KMS-11 (cell line): ENCODE results near the gene CNOT2.

ENCODE experiments used
- H2AFZ ChIP-seq: fragments of 200-600 bp; sonication (generic); 2 replicates; pipeline ENCODE4 v1.6.1; 2016; ENCODE audit warnings: antibody characterized with exemption, mixed run types, low read depth
- H3K27ac ChIP-seq: fragments of 200-600 bp; sonication (generic); 2 replicates; pipeline ENCODE4 v1.6.1; 2016; ENCODE audit warnings: mild to moderate bottlenecking, mixed run types
- H3K27me3 ChIP-seq: fragments of 200-600 bp; sonication (generic); 2 replicates; pipeline ENCODE4 v1.6.1; 2017; ENCODE audit warnings: mild to moderate bottlenecking, low read depth, mixed run types, moderate library complexity; ENCODE audit not compliant: insufficient read depth
- H3K36me3 ChIP-seq: fragments of 200-600 bp; sonication (generic); 2 replicates; pipeline ENCODE4 v1.6.1; 2017; ENCODE audit warnings: mild to moderate bottlenecking, mixed run types; ENCODE audit not compliant: insufficient read depth
- H3K4me1 ChIP-seq: fragments of 200-600 bp; sonication (generic); 2 replicates; pipeline ENCODE4 v1.6.1; 2016; ENCODE audit warnings: mild to moderate bottlenecking, low read depth, mixed run types; ENCODE audit not compliant: poor library complexity, severe bottlenecking
- H3K4me2 ChIP-seq: fragments of 200-600 bp; sonication (generic); 2 replicates; pipeline ENCODE4 v1.7.0; 2016; ENCODE audit warnings: mild to moderate bottlenecking, mixed run types
- H3K4me3 ChIP-seq: fragments of 200-600 bp; sonication (generic); IDR thresholded peaks from 2 replicates; pipeline ENCODE4 v1.6.1; 2017; ENCODE audit warnings: low read depth, low read length, mixed read lengths; ENCODE audit not compliant: insufficient read depth
- H3K79me2 ChIP-seq: fragments of 200-600 bp; sonication (generic); 2 replicates; pipeline ENCODE4 v1.6.1; 2016; ENCODE audit warnings: low read depth, mixed run types; ENCODE audit not compliant: insufficient read depth
- H3K9ac ChIP-seq: fragments of 200-600 bp; sonication (generic); 2 replicates; pipeline ENCODE4 v1.6.1; 2016; ENCODE audit warnings: mild to moderate bottlenecking, mixed run types
- H4K20me1 ChIP-seq: fragments of 200-600 bp; sonication (generic); 2 replicates; pipeline ENCODE4 v1.6.1; 2016; ENCODE audit warnings: mild to moderate bottlenecking, mixed run types; ENCODE audit not compliant: insufficient read depth
- TF ChIP-seq, protein P1 (sequence below): fragments of 200-600 bp; sonication (generic); conservative IDR thresholded peaks from 2 replicates; pipeline ENCODE4 v1.6.1; 2017; ENCODE audit warnings: low read depth, mild to moderate bottlenecking, antibody characterized with exemption, low read length, moderate library complexity, mixed read lengths

Gene CNOT2, protein sequence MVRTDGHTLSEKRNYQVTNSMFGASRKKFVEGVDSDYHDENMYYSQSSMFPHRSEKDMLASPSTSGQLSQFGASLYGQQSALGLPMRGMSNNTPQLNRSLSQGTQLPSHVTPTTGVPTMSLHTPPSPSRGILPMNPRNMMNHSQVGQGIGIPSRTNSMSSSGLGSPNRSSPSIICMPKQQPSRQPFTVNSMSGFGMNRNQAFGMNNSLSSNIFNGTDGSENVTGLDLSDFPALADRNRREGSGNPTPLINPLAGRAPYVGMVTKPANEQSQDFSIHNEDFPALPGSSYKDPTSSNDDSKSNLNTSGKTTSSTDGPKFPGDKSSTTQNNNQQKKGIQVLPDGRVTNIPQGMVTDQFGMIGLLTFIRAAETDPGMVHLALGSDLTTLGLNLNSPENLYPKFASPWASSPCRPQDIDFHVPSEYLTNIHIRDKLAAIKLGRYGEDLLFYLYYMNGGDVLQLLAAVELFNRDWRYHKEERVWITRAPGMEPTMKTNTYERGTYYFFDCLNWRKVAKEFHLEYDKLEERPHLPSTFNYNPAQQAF

DNA sequence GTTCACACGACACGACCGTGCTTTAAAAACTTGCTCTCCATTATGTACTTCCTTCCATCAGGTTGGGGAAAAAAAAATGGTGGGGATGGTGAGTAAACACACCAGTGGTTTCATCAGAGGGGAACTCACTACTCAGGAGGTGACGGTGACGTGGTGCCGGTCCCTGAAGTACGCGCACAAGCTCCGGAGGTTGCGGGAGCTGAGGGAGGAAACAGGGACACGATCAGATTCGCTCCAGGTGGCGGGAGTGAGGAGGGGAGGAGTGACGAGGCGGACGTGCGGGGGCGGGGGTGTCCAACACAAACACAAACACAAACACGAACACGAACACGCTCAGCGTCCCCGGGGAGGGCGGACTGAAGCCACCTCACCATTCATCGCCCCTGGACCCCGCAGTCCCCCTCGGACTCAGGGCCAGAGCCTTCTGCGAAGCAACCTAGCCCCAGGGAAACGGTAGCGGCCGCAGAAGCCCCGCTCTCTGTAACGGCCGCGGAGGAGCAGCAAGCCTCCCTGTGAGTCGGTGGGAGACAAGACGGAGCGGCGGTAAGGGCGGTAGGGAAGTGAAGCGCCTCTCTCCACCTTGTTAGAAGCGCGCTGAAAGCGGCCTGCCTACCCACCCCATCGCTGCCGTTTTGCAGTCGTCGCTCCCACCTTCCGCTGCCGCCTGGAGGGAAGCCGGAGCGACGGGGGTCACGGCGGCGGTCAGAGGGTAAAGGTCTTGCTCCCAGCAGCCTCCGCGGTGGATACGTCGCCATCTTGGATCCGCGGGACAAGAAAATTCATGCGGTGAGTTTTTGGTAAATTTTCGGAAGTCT lies at the start of gene CNOT2:
TSS of gene CNOT2 (plus strand) at position 739 of the 815 bp plus-strand sequence. CDS start 34,794 bp downstream, outside the sequence.
- Histone ChIP-seq H3K79me2 (peaks cover 66% of the 10 kb centered on the region), H3K4me3 (peak within 1 kb of the TSS; percentile 63), H3K4me1 (peaks cover 49% of the 10 kb centered on the region), H3K9ac (peak within 1 kb of the TSS; percentile 94), H4K20me1 (peaks cover 5% of the 10 kb centered on the region; the same call in 1 of the 2 replicates), H3K4me2 (peak within 1 kb of the TSS; percentile 98), H3K27ac (peak within 1 kb of the TSS; percentile 95), H2AFZ (peak within 1 kb of the TSS; percentile 88), H3K27me3 (no peaks in the 10 kb centered on the region), H3K36me3 (no peaks in the 10 kb centered on the region)
- TF ChIP-seq, protein P1, sequence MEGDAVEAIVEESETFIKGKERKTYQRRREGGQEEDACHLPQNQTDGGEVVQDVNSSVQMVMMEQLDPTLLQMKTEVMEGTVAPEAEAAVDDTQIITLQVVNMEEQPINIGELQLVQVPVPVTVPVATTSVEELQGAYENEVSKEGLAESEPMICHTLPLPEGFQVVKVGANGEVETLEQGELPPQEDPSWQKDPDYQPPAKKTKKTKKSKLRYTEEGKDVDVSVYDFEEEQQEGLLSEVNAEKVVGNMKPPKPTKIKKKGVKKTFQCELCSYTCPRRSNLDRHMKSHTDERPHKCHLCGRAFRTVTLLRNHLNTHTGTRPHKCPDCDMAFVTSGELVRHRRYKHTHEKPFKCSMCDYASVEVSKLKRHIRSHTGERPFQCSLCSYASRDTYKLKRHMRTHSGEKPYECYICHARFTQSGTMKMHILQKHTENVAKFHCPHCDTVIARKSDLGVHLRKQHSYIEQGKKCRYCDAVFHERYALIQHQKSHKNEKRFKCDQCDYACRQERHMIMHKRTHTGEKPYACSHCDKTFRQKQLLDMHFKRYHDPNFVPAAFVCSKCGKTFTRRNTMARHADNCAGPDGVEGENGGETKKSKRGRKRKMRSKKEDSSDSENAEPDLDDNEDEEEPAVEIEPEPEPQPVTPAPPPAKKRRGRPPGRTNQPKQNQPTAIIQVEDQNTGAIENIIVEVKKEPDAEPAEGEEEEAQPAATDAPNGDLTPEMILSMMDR = no peak

DNA sequence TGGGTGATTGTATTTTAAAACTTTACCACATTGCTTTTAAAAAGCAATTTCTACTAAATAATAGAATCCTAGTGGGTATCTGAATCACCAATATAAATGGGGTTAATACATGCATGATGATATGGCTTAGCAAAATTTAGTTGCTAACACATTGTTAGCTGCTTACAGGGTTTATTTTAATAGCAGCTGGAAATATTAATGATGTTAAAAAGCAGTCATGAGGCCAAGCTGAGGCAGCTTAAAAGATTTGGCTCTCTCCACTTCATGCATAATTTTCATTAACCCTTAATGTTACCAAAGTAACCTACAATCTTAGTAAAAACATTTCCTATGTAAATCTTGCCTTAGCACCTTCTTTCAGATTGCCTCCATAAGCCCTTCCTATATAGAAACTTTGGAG lies 49.2 kb upstream of the CNOT2 start:
- Histone ChIP-seq H3K9ac (no peak overlapping the region), H3K4me1 (no peaks in the 10 kb centered on the region), H3K79me2 (no peaks in the 10 kb centered on the region), H3K27ac (no peak overlapping the region), H3K36me3 (no peaks in the 10 kb centered on the region), H4K20me1 (no peaks in the 10 kb centered on the region), H3K4me3 (no peak overlapping the region), H2AFZ (no peak overlapping the region), H3K27me3 (no peaks in the 10 kb centered on the region), H3K4me2 (no peak overlapping the region)
- TF ChIP-seq, protein P1 = no peak

DNA sequence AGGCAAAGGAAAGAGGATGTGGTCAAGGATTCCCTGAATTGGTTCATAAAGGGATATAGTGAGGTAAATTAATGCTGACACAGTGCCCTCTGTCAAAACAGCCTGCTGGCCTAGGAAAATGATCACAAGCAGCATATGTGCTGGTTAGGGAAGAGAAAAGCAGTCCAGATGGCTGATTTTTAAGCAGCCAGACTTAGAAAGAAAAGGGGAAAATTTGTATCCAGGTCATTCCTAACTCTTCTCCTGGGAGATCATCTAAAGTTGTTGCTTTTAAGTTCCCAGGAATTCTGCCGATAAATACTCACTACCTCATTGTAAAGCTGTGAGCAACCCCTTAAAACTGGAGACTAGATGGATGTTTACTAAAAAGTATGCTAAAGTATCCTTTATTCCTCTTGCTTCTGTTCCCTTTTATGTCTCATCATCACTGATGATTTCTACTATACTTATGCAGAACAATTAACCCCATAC lies 46.4 kb upstream of the CNOT2 start:
- no peak overlapping the region for H3K4me2 ChIP-seq
- H4K20me1 ChIP-seq = no peaks in the 10 kb centered on the region
- TF ChIP-seq, protein P1 = no peak
- H3K79me2 ChIP-seq = no peaks in the 10 kb centered on the region
- H3K36me3 ChIP-seq = no peaks in the 10 kb centered on the region
- no peaks in the 10 kb centered on the region for H3K4me1 ChIP-seq
- no peak overlapping the region for H3K9ac ChIP-seq
- H3K27me3 ChIP-seq = no peaks in the 10 kb centered on the region
- no peak overlapping the region for H3K4me3 ChIP-seq
- no peak overlapping the region for H2AFZ ChIP-seq
- no peak overlapping the region for H3K27ac ChIP-seq

DNA sequence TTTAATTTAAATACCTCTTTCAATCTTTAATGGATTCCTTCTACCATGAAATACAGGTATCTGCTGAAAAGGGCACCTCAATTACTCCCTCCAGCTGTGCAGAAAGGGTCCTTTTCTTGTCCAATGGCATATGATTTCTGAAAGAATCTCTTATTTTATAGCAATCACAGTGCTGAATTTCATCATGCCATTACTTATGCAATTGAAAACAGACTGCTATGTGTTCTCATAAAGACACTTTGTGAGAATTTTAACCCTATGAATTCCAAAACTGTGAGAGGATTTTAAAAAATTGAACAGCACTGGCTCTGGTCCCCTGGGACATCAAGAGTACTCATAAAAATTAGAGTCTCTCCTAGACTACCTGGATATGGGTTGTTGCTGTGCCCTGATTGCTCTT lies 45.9 kb upstream of the CNOT2 start:
- no peak overlapping the region for H3K9ac ChIP-seq
- H3K4me2 ChIP-seq = no peak overlapping the region

More for the DNA sequence above, 45.9 kb upstream of the CNOT2 start:
- H3K27me3 ChIP-seq = no peaks in the 10 kb centered on the region
- TF ChIP-seq, protein P1 = no peak
- H3K36me3 ChIP-seq = no peaks in the 10 kb centered on the region
- H3K27ac ChIP-seq = no peak overlapping the region
- H2AFZ ChIP-seq = no peak overlapping the region
- no peaks in the 10 kb centered on the region for H3K79me2 ChIP-seq
- no peaks in the 10 kb centered on the region for H3K4me1 ChIP-seq
- H3K4me3 ChIP-seq = no peak overlapping the region
- no peaks in the 10 kb centered on the region for H4K20me1 ChIP-seq
